ENCODE measurements around the gene FUT1.

FUT1 gene

GRCh38 chr19:48715681-48716171, 36.7 kb downstream of the FUT1 start:
- DNase-seq (ENCODE audit: low spot score) = no peak

- DNase-seq (ENCODE audit: low spot score) = no peak
These were observed 37.4 kb downstream of the FUT1 start for GRCh38 chr19:48714759-48715675.

GRCh38 chr19:48713864-48714755, 38.3 kb downstream of the FUT1 start:
- DNase-seq (ENCODE audit: low spot score) = peak; percentile 99

GRCh38 chr19:48713041-48713863, 39.2 kb downstream of the FUT1 start:
- no peak for DNase-seq (ENCODE audit: low spot score)

- DNase-seq (ENCODE audit: low spot score) = no peak
These were observed 41.3 kb downstream of the FUT1 start for GRCh38 chr19:48711106-48711662.

- no peak for DNase-seq (ENCODE audit: low spot score)
These were observed 44.0 kb downstream of the FUT1 start for GRCh38 chr19:48708471-48708870.

GRCh38 chr19:48705431-48705830, 47.0 kb downstream of the FUT1 start:
- no peak for DNase-seq (ENCODE audit: low spot score)

- no peak for DNase-seq (ENCODE audit: low spot score)
These were observed 49.1 kb downstream of the FUT1 start for GRCh38 chr19:48703316-48703715.

GRCh38 chr19:48702701-48703100, 49.7 kb downstream of the FUT1 start:
- DNase-seq (ENCODE audit: low spot score) = no peak

- DNase-seq (ENCODE audit: low spot score) = no peak
These were observed 54.4 kb downstream of the FUT1 start for GRCh38 chr19:48698046-48698445.

Measured in HuH-7.5 (cell line).